Loucy (cell line): ENCODE results near the gene GAS5.

Experiments
- CTCF ChIP-seq: fragments of 200-600 bp; sonication (generic); conservative IDR thresholded peaks from 2 replicates; pipeline ENCODE4 v1.5.1; 2014; ENCODE audit warnings: mild to moderate bottlenecking, antibody characterized with exemption, low read length
- EZH2phosphoT487 ChIP-seq: fragments of 200-600 bp; IDR thresholded peaks from 2 replicates; pipeline ENCODE4 v1.6.1; 2018; ENCODE audit warnings: antibody characterized with exemption, mild to moderate bottlenecking, moderate library complexity, borderline replicate concordance

GRCh38 chr1:173867753-173868265 lies at the start of gene GAS5:
- TF ChIP-seq CTCF (no peak), EZH2phosphoT487 (no peak)
